GM19372 (cell line): ENCODE measurements around the gene PSPH.
"Not testable (repeated sequence)": the region's sequence is repeated elsewhere in the genome, so short reads cannot be mapped to it uniquely, and the experiment has no call there.

Experiments
- ATAC-seq: cut with Tn5 transposase; IDR thresholded peaks from one replicate; pipeline ENCODE4 v1.9.1; 2021; ENCODE audit warnings: mild to moderate bottlenecking, low read depth, moderate library complexity; ENCODE audit not compliant: unreplicated experiment

Gene PSPH

DNA sequence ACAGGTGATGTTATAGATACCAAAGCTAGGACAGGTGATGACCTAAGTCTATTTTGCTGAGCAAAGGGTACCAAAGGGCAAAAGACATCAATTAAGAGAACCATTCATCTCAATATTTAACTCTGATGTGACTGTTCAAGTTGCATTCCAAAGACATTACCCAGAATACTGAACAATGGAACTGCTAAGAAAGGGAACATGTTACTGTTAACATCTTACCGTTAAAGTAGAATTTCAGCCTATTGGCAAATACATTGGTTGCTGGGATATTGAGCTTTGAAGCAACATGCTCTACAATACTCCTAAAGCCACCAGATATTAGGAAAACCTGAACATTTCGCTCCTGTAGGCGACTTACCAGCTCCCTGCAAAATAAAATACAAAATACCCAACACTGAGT, 34.2 kb downstream of the PSPH start:
- not testable (repeated sequence) for ATAC-seq

- no peak for ATAC-seq
These were observed 41.5 kb downstream of the PSPH start for GRCh38 chr7:56009695-56010094.

DNA sequence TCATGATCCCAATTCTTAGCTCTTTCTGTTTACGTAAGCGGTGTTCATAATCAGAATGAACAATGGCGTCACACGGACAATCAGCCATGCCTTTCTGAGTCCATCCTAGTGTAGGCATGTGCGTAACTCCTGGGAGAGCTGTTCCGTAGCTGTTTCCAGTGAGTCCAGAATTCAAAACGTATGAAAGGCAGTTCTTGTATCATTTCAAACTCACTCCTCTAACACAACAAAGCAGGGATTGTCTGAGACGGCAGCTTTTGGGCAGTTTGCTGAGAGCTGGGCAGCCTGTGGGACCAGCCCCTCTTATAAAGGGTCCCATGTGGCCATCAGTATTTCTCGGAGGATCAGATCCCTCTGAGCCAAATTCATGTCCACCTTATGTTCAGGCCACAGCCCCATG, 43.4 kb downstream of the PSPH start:
- no peak for ATAC-seq

GRCh38 chr7:56007167-56007652, 44.0 kb downstream of the PSPH start:
- ATAC-seq = no peak

DNA sequence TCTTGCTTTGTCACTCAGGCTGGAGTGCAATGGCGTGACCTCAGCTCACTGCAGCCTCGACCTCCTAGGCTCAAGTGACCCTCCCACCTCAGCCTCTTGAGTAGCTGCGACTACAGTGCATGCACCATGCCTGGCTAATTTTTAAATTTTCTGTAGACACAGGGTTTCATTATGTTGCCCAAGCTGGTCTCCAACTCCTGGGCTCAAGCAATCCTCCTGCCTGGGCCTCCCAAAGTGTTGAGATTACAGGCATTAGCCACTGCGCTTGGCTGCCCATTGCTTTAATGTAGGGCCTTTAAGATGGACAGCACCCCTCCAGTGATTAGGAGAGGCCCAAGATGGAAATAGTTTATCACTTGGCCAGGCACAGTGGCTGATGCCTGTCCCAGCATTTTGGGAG, 47.5 kb downstream of the PSPH start:
- no peak for ATAC-seq

- no peak for ATAC-seq
These were observed 54.3 kb downstream of the PSPH start for GRCh38 chr7:55996856-55997500.

GRCh38 chr7:55992346-55992745, 58.9 kb downstream of the PSPH start:
- no peak for ATAC-seq

- no peak for ATAC-seq
These were observed 67.7 kb downstream of the PSPH start for GRCh38 chr7:55983537-55983936.

GRCh38 chr7:55980266-55980665, 71.0 kb downstream of the PSPH start:
- ATAC-seq = no peak

DNA sequence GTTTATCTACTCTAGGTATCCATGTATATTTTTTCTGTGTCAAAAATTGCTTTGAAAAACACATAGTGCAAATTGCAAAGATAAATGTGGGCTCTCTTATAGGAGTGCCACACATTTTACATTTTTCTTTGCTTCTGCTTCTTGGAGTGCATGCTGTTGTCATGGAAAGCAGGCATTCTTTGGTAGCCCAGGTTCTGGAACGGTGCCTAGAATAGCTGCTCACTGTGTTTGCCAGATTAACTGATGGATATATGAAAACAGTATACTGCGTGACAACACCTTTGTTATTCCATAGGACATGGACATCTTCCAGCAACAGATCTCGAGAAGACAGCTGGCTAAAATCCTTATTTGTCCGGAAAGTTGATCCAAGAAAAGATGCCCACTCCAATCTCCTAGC, 73.4 kb downstream of the PSPH start:
- no peak for ATAC-seq

DNA sequence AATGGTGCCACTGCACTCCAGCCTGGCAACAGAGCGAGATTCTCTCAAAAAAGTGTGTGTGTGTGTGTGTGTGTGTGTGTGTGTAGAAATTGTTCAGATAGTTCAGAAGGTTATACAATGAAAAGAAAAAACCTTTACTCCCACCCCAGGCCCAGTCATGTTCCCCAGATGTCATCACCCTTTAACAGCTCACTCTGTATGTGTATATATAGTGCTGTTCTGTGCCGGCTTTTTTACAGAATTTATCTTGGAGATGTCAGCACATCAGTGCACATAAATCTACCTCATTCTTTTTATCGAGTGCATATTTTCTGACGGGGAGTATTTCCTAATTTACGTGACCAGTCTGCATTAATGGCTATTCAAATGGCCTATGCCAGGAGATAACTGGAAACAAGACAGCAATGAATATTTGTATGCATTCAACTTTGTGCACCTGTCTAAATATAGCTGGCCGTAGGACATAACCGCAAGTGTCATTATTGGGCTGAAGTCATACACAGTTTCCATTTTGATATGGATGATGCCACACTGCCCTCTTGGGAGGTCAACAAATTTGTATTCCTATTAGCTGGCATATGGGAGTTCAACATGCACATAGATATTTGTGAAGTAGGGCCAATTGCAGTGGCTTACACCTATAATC, 75.1 kb downstream of the PSPH start:
- ATAC-seq = no peak

GRCh38 chr7:55973747-55974250, 77.4 kb downstream of the PSPH start:
- no peak for ATAC-seq

DNA sequence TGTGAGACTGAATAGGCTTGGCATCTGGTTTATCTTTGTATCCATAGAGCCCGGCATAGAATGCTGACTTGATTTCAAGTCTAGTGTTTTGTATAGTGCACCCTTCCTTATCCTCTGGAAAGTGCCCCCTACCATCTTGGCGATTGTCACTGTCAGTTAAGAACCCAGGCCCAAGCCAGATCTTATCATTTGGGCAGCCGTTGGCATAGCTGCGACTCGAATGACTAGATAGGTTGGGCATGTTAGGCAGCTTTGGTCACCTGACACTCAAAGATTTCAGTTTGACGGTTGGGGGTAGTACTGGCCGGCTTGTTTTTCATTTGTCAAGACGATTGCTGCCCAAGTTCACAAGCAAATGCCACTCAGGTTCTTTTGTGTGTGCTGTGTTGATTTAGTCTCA, 80.3 kb downstream of the PSPH start:
- ATAC-seq = no peak

GRCh38 chr7:55970561-55970960, 80.7 kb downstream of the PSPH start:
- ATAC-seq = no peak

- no peak for ATAC-seq
These were observed 81.9 kb downstream of the PSPH start for GRCh38 chr7:55969391-55969790.

DNA sequence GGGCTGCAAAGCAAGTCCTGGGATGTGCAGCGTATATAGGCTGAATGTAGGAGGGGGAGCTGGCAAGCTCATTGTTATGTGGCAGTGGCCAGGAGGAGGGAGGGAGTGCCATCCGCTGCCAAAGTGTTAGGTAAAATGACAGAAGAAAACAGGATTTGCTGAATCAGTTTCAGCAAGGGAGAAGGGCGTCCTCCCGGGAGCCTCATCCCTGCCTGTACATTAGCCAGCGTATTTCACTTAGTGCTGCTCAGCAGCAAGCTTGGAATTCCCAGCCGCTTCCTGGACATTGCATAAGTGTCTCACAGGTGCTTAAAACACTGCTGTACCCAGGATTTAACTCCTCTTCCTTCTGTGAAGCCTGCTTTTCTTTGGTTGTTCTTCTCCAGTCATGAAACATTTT, 84.4 kb downstream of the PSPH start:
- no peak for ATAC-seq

- ATAC-seq = no peak
These were observed 85.3 kb downstream of the PSPH start for GRCh38 chr7:55965805-55966421.

DNA sequence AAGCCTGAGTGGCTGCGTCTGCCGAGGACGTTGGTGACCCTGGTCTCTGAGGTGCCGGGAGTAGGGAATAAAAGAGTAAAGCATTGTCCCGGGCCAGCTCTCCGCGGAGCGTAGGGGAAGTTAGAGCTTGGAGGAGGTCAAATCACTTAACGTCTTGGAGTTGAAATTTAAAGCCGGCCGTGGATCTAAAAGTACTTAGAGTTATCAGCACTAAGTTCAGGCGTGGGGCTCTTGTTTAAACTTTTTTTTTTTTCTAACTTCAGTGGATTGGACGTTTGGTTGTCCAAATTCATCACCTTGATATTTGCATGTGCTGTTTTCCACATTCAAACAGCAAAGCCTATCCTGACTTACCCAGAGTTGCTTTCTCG, 86.2 kb downstream of the PSPH start:
- ATAC-seq = no peak

GRCh38 chr7:55964261-55965099, 86.8 kb downstream of the PSPH start, which contains the start of gene NIPSNAP2:
NIPSNAP2 (plus strand) TSS chr7:55964585; CDS start chr7:55964610, 25 bp downstream.
- peak; percentile 82 for ATAC-seq

DNA sequence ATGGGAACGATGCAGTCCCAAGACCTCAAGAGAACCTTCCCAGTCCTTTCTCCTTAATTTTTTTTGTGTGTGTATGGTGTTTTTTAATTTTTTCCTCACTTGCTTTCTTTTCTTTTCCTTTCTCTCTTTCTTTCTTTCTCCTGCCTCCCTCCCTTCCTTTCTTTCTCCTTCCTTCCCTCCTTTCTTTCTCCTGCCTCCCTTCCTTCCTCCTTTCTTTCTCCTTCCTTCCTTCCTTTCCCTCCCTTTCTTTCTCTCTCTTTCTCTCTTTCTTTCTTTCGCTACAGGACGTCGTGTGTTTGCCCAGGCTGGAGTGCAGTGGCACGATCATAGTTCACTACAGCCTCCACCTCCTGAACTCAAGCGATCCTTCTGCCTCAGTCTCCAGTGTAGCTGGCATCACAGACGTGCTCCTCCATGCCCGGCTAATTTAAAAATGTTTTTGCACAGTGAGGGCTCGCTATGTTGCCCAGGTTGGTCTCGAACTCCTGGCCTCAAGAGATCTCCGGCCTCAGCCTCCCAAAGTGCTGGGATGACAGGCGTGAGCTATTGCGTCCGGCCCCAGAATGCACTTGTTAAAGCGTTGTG, 87.6 kb downstream of the PSPH start:
- no peak for ATAC-seq
